ENCODE data around the gene CHGA.

- no peak for TF ChIP-seq EZH2phosphoT487 (IDR thresholded peaks at IDR 0.05; ENCODE audit: borderline replicate concordance, low read length)
- no peak for TF ChIP-seq CTCF (IDR thresholded peaks at IDR 0.05; ENCODE audit: low read depth, low read length, poor library complexity, severe bottlenecking)
Observed at GRCh38 chr14:92965281-92965680, 42.3 kb downstream of the CHGA start.

Data from DOHH2 (cell line).